T-cell (primary cell): ENCODE results near the gene ILDR1. TPM values are rescaled to one million over a fixed set of nuclear protein-coding genes. Genes with fewer than 3 reads are reported as not detected.

ENCODE experiments used
- ATAC-seq, 4 experiments: fragments of 200-7000 bp in 3 of 4; fragments of 150-1000 bp in 1 of 4; cut with Tn5 transposase; replicated peaks in 1 of 4; 1 replicate in 3 of 4; 2 replicates in 1 of 4; pipeline ENCODE4 v1.10.0; 2021; ENCODE audit warnings: moderate library complexity in 3 of 4, mild to moderate bottlenecking in 2 of 4, moderate number of reproducible peaks in 1 of 4
- CTCF ChIA-PET, 2 donors: fragments of 300-600 bp; sonication (Branson Sonifier 250); formaldehyde crosslinking; loops; one replicate each; lab custom pipeline; 2022; ENCODE audit warnings: antibody characterized with exemption in 2 of 2; lab: Charles Lee
- POLR2A ChIA-PET, 2 donors: fragments of 300-600 bp; sonication (Branson Sonifier 250); formaldehyde crosslinking; loops; one replicate each; lab custom pipeline; 2022; ENCODE audit warnings: antibody characterized with exemption in 2 of 2; lab: Charles Lee
- DNase-seq, 35 experiments: peaks; one replicate each; pipeline versions ENCODE4 v3.0.0 to v3.0.0-alpha.2; 2013 to 2023
- H3K27ac ChIP-seq: one replicate; pipeline ENCODE4 v1.5.1; 2013; ENCODE audit warnings: low read length
- H3K27me3 ChIP-seq, 2 experiments: replicated peaks in 1 of 2; 1 replicate in 1 of 2; 2 replicates in 1 of 2; pipeline versions ENCODE4 v1.6.1 to v1.7.0; 2013; ENCODE audit warnings: low read length in 1 of 2, mixed read lengths in 1 of 2; ENCODE audit not compliant: control insufficient read depth in 2 of 2, insufficient read depth in 2 of 2; ENCODE audit errors: extremely low read depth in 1 of 2
- H3K36me3 ChIP-seq, 2 donors: 1 replicate in 1 of 2; 2 replicates in 1 of 2; pipeline versions ENCODE4 v1.6.1 to v1.7.0; 2013; ENCODE audit warnings: low read length in 1 of 2; ENCODE audit not compliant: control insufficient read depth in 2 of 2, insufficient read depth in 1 of 2; ENCODE audit errors: extremely low read depth in 1 of 2
- H3K4me1 ChIP-seq, 2 experiments: 1 replicate in 1 of 2; 2 replicates in 1 of 2; pipeline versions ENCODE4 v1.6.1 to v1.7.0; 2013; ENCODE audit warnings: low read length in 2 of 2, mixed read lengths in 1 of 2; ENCODE audit not compliant: insufficient read depth in 2 of 2, control insufficient read depth in 1 of 2; ENCODE audit errors: extremely low read depth in 1 of 2
- H3K4me3 ChIP-seq, 2 donors: 1 replicate in 1 of 2; 2 replicates in 1 of 2; pipeline versions ENCODE4 v1.5.1 to v1.7.0; 2013; ENCODE audit warnings: mild to moderate bottlenecking in 2 of 2, low read length in 1 of 2, moderate library complexity in 1 of 2; ENCODE audit not compliant: control insufficient read depth in 1 of 2; ENCODE audit errors: extremely low read depth in 1 of 2
- H3K9me3 ChIP-seq: 2 replicates; pipeline ENCODE4 v1.7.0; 2013
- H3K27ac Mint-ChIP-seq, 2 donors: one replicate each; pipeline ENCODE4 v1.8.0; 2020 to 2021; ENCODE audit warnings: mild to moderate bottlenecking in 2 of 2, mixed read lengths in 2 of 2
- H3K27me3 Mint-ChIP-seq, 2 donors: one replicate each; pipeline ENCODE4 v1.8.0; 2021 to 2022; ENCODE audit warnings: mixed read lengths in 2 of 2
- H3K36me3 Mint-ChIP-seq: one replicate; pipeline ENCODE4 v1.8.0; 2021; ENCODE audit warnings: mixed read lengths
- H3K4me1 Mint-ChIP-seq, 3 donors: one replicate each; pipeline ENCODE4 v1.8.0; 2020 to 2022; ENCODE audit warnings: mixed read lengths in 3 of 3, mild to moderate bottlenecking in 1 of 3
- H3K4me3 Mint-ChIP-seq, 3 donors: one replicate each; pipeline ENCODE4 v1.8.0; 2020 to 2022; ENCODE audit warnings: mild to moderate bottlenecking in 3 of 3, mixed read lengths in 3 of 3, moderate library complexity in 3 of 3
- H3K9me3 Mint-ChIP-seq, 3 donors: one replicate each; pipeline ENCODE4 v1.8.0; 2020 to 2022; ENCODE audit warnings: mixed read lengths in 3 of 3
- WGBS: methylation state at CpG from one replicate; pipeline ENCODE4 v1.1.5; 2013; ENCODE audit warnings: missing lambda C conversion rate; ENCODE audit not compliant: insufficient coverage; 5-methylcytosine and 5-hydroxymethylcytosine counted together
- total RNA-seq, 35 experiments: library from RNA in 6 of 35; stranded (reverse) in 6 of 35; fragments of 120-200 nt in 1 of 35; gene quantifications; one replicate each; pipeline versions ENCODE4 v1.2.1 to v1.2.4 and lab custom pipeline; 2013 to 2026

The ILDR1 gene
- total RNA-seq, 5 donors from 2014 or later (not counting 1 experiment from before 2014, with no cell fraction given), result 0.16 TPM; not detected in 3

DNA sequence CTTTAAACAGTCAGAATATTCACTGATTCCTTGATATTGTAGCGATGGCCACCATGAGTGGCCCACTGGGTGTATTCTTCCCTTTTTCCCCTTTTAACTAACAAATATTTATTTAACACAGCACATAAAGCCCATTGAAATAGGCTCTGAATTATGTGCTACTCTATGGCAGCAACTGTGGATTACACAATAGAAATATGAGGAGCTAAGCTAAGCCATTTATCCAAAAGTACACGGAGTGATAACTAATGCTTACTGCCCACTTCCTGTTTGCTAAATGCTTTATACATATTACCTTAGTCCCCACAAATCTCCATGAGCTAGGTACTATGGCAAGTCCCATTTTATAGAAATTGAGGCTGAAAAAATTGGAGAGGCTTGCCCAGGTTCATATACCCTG, 17.9 kb downstream of the ILDR1 start:
- 71% methylated on average over 1 of the region's 2 CpGs for WGBS
- POLR2A ChIA-PET, result no interaction called here
- no peaks in the 10 kb centered on the region for H3K36me3 Mint-ChIP-seq
- Histone ChIP-seq H3K4me3 (no peak overlapping the region), H3K27ac (no peak overlapping the region), H3K9me3 (no peaks in the 10 kb centered on the region), H3K27me3 (peaks cover 0 to 6% of the 10 kb centered on the region in 2 experiments), H3K4me1 (no peaks in the 10 kb centered on the region), H3K36me3 (no peaks in the 10 kb centered on the region)
- ATAC-seq (no peak), DNase-seq (no peak)
- peaks cover 0 to 5% (median 0%) of the 10 kb centered on the region in 3 donors for H3K4me1 Mint-ChIP-seq
- CTCF ChIA-PET, result no interaction called here
- H3K9me3 Mint-ChIP-seq, result no peaks in the 10 kb centered on the region
- peaks cover 16 to 23% of the 10 kb centered on the region in 2 donors for H3K27me3 Mint-ChIP-seq
- H3K27ac Mint-ChIP-seq, result no peak overlapping the region
- H3K4me3 Mint-ChIP-seq, result no peak overlapping the region

DNA sequence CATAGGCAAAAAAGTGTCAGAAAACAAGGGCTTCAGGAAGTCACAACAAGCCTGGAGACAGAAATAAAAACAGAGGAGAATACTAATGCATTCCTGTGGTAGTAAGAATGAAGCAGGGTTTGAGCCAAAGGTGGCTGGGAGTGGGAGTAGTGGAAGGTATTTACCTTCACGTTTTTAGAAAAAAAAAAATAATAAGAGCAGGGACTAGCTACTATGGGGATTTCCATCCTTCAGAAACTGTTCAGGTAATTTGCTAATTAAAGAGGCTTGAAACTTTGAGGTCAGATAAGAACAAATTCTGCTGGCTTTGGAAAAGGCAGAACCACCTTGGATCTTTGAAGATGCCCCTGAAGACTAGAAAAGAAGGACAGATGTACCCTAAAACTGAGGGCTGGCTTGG, 18.4 kb downstream of the ILDR1 start:
- CTCF ChIA-PET, result no interaction called here
- Histone ChIP-seq H3K9me3 (no peaks in the 10 kb centered on the region), H3K27me3 (peaks cover 0 to 6% of the 10 kb centered on the region in 2 experiments), H3K36me3 (no peaks in the 10 kb centered on the region), H3K4me1 (no peaks in the 10 kb centered on the region), H3K27ac (no peak overlapping the region), H3K4me3 (no peak overlapping the region)
- H3K36me3 Mint-ChIP-seq, result no peaks in the 10 kb centered on the region
- peaks cover 0 to 6% (median 0%) of the 10 kb centered on the region in 3 donors for H3K4me1 Mint-ChIP-seq
- peaks cover 16 to 20% of the 10 kb centered on the region in 2 donors for H3K27me3 Mint-ChIP-seq
- no peak for DNase-seq
- ATAC-seq, result no peak
- H3K4me3 Mint-ChIP-seq, result no peak overlapping the region
- POLR2A ChIA-PET, result no interaction called here
- 0% methylated on average over 1 of the region's 1 CpG for WGBS
- no peaks in the 10 kb centered on the region for H3K9me3 Mint-ChIP-seq
- H3K27ac Mint-ChIP-seq, result no peak overlapping the region

DNA sequence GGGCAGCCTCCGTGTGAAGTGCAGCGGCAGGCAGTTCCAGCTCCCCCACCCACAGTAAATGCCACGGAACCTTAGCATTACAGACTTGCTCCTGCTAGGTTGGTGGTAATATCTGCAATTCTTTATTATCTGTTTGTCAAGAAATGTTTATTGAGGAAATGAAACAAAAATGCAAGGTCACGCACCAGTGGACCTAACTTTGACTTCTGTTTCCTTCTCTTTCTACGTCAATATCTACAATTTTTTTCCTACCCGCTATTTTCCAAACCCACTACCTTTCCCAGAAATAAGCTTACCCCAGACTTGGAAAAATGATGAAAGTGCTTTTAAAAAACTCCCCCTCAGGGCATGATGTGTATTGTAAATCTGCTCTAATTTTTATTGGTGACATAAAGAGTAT, 18.9 kb downstream of the ILDR1 start:
- H3K27me3 Mint-ChIP-seq, result peaks cover 16 to 20% of the 10 kb centered on the region in 2 donors
- no peak overlapping the region for H3K27ac ChIP-seq
- WGBS, result no CpG with 5 or more reads among the region's 6 CpGs
- peaks cover 0 to 9% (median 0%) of the 10 kb centered on the region in 3 donors for H3K4me1 Mint-ChIP-seq
- CTCF ChIA-PET, result no interaction called here
- DNase-seq (peak in 1 of 35 experiments; percentile 7), ATAC-seq (no peak)
- H3K9me3 ChIP-seq, result no peaks in the 10 kb centered on the region
- no peaks in the 10 kb centered on the region for H3K36me3 Mint-ChIP-seq
- H3K27ac Mint-ChIP-seq, result no peak overlapping the region
- H3K4me3 Mint-ChIP-seq, result no peak overlapping the region
- H3K9me3 Mint-ChIP-seq, result no peaks in the 10 kb centered on the region
- H3K4me3 ChIP-seq, result no peak overlapping the region
- H3K4me1 ChIP-seq, result no peaks in the 10 kb centered on the region
- no peaks in the 10 kb centered on the region for H3K36me3 ChIP-seq
- peaks cover 0 to 6% of the 10 kb centered on the region in 2 experiments for H3K27me3 ChIP-seq
- POLR2A ChIA-PET, result no interaction called here

DNA sequence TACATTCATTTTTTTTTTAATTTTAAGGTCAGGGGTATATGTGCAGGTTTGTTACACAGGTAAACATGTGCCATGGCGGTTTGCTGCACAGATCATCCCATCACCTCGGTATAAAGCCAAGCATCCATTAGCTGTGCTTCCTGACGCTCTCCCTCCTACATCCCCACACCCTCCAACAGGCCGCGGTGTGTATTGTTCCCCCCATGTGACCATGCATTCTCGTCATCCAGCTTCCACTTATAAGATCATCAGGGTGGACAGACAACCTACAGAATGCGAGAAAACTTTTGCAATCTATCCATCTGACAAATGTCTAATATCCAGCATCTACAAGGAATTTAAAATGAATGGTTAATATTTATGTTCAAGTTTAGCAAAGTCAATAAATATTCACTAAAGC, 19.4 kb downstream of the ILDR1 start:
- Histone ChIP-seq H3K36me3 (no peaks in the 10 kb centered on the region), H3K9me3 (no peaks in the 10 kb centered on the region), H3K4me1 (no peaks in the 10 kb centered on the region), H3K27ac (no peak overlapping the region), H3K4me3 (no peak overlapping the region), H3K27me3 (peaks cover 0 to 6% of the 10 kb centered on the region in 2 experiments)
- 97% methylated on average over 4 of the region's 7 CpGs for WGBS
- Mint-ChIP-seq H3K4me3 (no peak overlapping the region), H3K9me3 (no peaks in the 10 kb centered on the region), H3K27ac (no peak overlapping the region), H3K27me3 (peaks cover 16 to 20% of the 10 kb centered on the region in 2 donors), H3K36me3 (no peaks in the 10 kb centered on the region), H3K4me1 (peaks cover 0 to 12% (median 0%) of the 10 kb centered on the region in 3 donors)
- no peak for ATAC-seq
- no peak for DNase-seq
- ChIA-PET CTCF (no interaction called here), POLR2A (no interaction called here)

DNA sequence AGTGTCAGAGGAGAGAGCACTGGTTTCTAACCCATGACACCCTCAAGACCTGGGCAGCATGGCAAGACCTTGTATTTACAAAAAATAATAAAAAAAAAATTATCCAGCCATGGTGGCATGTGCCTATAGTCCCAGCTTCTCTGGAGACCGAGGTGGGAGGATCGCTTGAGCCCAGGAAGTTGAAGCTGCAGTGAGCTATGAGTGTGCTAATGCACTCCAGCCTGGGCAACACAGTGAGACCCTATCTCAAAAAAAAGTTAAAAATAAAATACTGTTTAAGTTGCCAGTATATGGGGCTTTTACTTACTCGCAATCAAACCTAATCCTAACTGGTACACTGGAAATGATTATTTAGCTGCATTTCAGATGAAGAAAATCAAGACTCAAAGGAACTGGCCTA, 20.2 kb downstream of the ILDR1 start:
- H3K4me1 ChIP-seq, result no peaks in the 10 kb centered on the region
- no peak for ATAC-seq
- Mint-ChIP-seq H3K27me3 (peaks cover 16 to 20% of the 10 kb centered on the region in 2 donors), H3K9me3 (no peaks in the 10 kb centered on the region), H3K27ac (no peak overlapping the region), H3K36me3 (no peaks in the 10 kb centered on the region), H3K4me1 (peaks cover 0 to 16% (median 0%) of the 10 kb centered on the region in 3 donors), H3K4me3 (no peak overlapping the region)
- ChIA-PET CTCF (no interaction called here), POLR2A (no interaction called here)
- no peak overlapping the region for H3K27ac ChIP-seq
- H3K36me3 ChIP-seq, result no peaks in the 10 kb centered on the region
- DNase-seq, result no peak
- H3K27me3 ChIP-seq, result peaks cover 0 to 6% of the 10 kb centered on the region in 2 experiments
- no peaks in the 10 kb centered on the region for H3K9me3 ChIP-seq
- no peak overlapping the region for H3K4me3 ChIP-seq
- no CpG with 5 or more reads among the region's 3 CpGs for WGBS

DNA sequence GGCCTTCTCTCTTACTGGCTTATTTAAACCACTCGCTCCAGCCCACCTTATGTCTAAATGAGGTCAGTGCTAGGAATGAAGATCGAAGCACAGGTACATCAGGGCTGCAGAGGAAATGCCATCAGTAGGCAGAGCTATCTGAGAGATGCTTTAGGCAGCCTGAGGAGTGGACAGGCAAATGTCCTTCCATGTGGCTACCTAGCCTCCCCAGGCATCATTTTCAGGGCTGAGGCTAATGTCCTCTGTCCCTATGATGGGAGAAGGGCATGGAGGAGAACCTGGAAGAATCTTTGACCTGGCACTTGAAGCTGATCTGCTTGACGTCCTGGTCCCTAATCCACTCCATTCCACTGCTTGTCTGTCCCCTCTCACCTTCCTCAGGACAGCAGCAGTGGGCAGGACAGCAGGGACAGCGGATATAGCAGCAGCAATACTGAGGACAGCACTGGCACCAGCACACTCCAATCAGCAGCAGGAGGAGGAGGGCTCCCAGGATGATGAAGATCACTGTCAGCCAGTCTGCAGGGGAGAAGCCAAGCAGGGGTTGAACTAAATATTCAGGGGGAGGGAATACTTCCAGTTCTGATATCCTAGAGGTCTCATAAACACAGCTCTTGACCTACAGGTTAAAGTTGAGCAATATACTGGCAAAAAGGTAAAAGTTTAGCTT, 21.0 kb downstream of the ILDR1 start:
- Histone ChIP-seq H3K36me3 (no peaks in the 10 kb centered on the region), H3K4me1 (no peaks in the 10 kb centered on the region), H3K27ac (no peak overlapping the region), H3K27me3 (peaks cover 0 to 6% of the 10 kb centered on the region in 2 experiments), H3K9me3 (no peaks in the 10 kb centered on the region), H3K4me3 (no peak overlapping the region)
- no peak overlapping the region for H3K4me3 Mint-ChIP-seq
- no peak overlapping the region for H3K27ac Mint-ChIP-seq
- no peaks in the 10 kb centered on the region for H3K9me3 Mint-ChIP-seq
- WGBS, result 86% methylated on average over 1 of the region's 4 CpGs
- ChIA-PET POLR2A (no interaction called here), CTCF (no interaction called here)
- DNase-seq (no peak), ATAC-seq (no peak)
- H3K4me1 Mint-ChIP-seq, result peaks cover 0 to 18% (median 3%) of the 10 kb centered on the region in 3 donors
- peaks cover 16 to 20% of the 10 kb centered on the region in 2 donors for H3K27me3 Mint-ChIP-seq
- H3K36me3 Mint-ChIP-seq, result no peaks in the 10 kb centered on the region
